IPS DF 4.7 (cell line): Measurements from ENCODE around the gene MYL6B.
"Not testable (repeated sequence)": the region's sequence is repeated elsewhere in the genome, so short reads cannot be mapped to it uniquely, and the experiment has no call there.

Experiments used
- DNase-seq: peaks from one replicate; pipeline ENCODE4 v3.0.0-alpha.2; 2013; ENCODE audit warnings: low spot score; ENCODE audit errors: extremely low read depth

Gene MYL6B

GRCh38 chr12:56165369-56165768 lies 13.0 kb downstream of the MYL6B start:
- DNase-seq: no peak

GRCh38 chr12:56169229-56169759 lies 16.9 kb downstream of the MYL6B start:
- DNase-seq: no peak

- DNase-seq: no peak
These were observed 20.5 kb downstream of the MYL6B start for GRCh38 chr12:56172839-56173238.

- no peak for DNase-seq
These were observed 26.0 kb downstream of the MYL6B start for GRCh38 chr12:56178347-56178746.

- no peak for DNase-seq
These were observed 34.6 kb downstream of the MYL6B start for GRCh38 chr12:56186957-56187356.

- no peak for DNase-seq
These were observed 35.9 kb downstream of the MYL6B start for GRCh38 chr12:56188131-56188777.

- no peak for DNase-seq
These were observed 36.4 kb downstream of the MYL6B start for GRCh38 chr12:56188778-56189098.

GRCh38 chr12:56189099-56189917 lies 36.9 kb downstream of the MYL6B start, which contains the start of gene SMARCC2:
Gene SMARCC2 (minus strand): TSS chr12:56189483. CDS start chr12:56189461, 22 bp downstream.
- peak; percentile 78 for DNase-seq

- peak; percentile 85 for DNase-seq
These were observed 37.7 kb downstream of the MYL6B start for GRCh38 chr12:56189918-56190694.

GRCh38 chr12:56190695-56191155 lies 38.3 kb downstream of the MYL6B start:
- DNase-seq: no peak

- DNase-seq: no peak
These were observed 40.2 kb downstream of the MYL6B start for GRCh38 chr12:56192582-56192981.

GRCh38 chr12:56193025-56193578 lies 40.7 kb downstream of the MYL6B start:
- no peak for DNase-seq

- DNase-seq: not testable (repeated sequence)
These were observed 44.6 kb downstream of the MYL6B start for GRCh38 chr12:56196818-56197550.

GRCh38 chr12:56197921-56198635 lies 45.7 kb downstream of the MYL6B start:
- no peak for DNase-seq

GRCh38 chr12:56198836-56199235 lies 46.4 kb downstream of the MYL6B start:
- DNase-seq: no peak

- no peak for DNase-seq
These were observed 50.0 kb downstream of the MYL6B start for GRCh38 chr12:56202366-56202765.

GRCh38 chr12:56202838-56203237 lies 50.5 kb downstream of the MYL6B start:
- DNase-seq: no peak

GRCh38 chr12:56204275-56204674 lies 51.9 kb downstream of the MYL6B start:
- no peak for DNase-seq

GRCh38 chr12:56205445-56205844 lies 53.1 kb downstream of the MYL6B start:
- no peak for DNase-seq
